ENCODE results near the gene NFIC.

Gene NFIC

GRCh38 chr19:3492919-3493318 is 126.5 kb downstream of the NFIC start:
- no peak overlapping the region for H3K4me3 ChIP-seq (ENCODE audit: insufficient read depth in 1 of 2, low read depth in 1 of 2, low read length in 2 of 2)
- peaks cover 42 to 79% of the 10 kb centered on the region in 2 experiments for H3K36me3 ChIP-seq (ENCODE audit: control insufficient read depth in 1 of 2, insufficient read depth in 2 of 2, low read depth in 1 of 2, low read length in 2 of 2)
- no peak overlapping the region for H2BK12ac ChIP-seq (ENCODE audit: low read length in 2 of 2)
- H2BK120ac ChIP-seq (ENCODE audit: low read depth, low read length): no peak overlapping the region
- no peak for DNase-seq
- peaks cover 38% of the 10 kb centered on the region for H3K4me1 ChIP-seq (ENCODE audit: control insufficient read depth, insufficient read depth, low read depth, low read length)
- no peaks in the 10 kb centered on the region for H3K27me3 ChIP-seq (ENCODE audit: control insufficient read depth in 1 of 2, insufficient read depth in 1 of 2, low read length in 2 of 2)
- 89% methylated on average over 13 of the region's 16 CpGs for WGBS
- H3K14ac ChIP-seq (ENCODE audit: low read length in 2 of 2): no peak overlapping the region
- H4K91ac ChIP-seq (ENCODE audit: low read length): no peak overlapping the region
- no peak overlapping the region for H2BK5ac ChIP-seq (ENCODE audit: low read depth, low read length, poor library complexity, severe bottlenecking)
- peaks cover 38% of the 10 kb centered on the region for H3K79me1 ChIP-seq (replicated peaks; ENCODE audit: low read length, poor library complexity, severe bottlenecking)
- H3K9me3 ChIP-seq (ENCODE audit: control insufficient read depth, low read length): no peaks in the 10 kb centered on the region
- no peak overlapping the region for H4K8ac ChIP-seq (ENCODE audit: low read length)
- H2AK5ac ChIP-seq (ENCODE audit: low read length, severe bottlenecking): peak overlapping the region; percentile 26
- H3K18ac ChIP-seq (ENCODE audit: low read depth in 1 of 2, low read length in 2 of 2): no peak overlapping the region
- no peak overlapping the region for H3K4me2 ChIP-seq (ENCODE audit: low read length, poor library complexity, severe bottlenecking)
- H3K9ac ChIP-seq (ENCODE audit: low read length): no peak overlapping the region
- H3K4ac ChIP-seq (ENCODE audit: low read depth in 1 of 2, low read length in 2 of 2): no peak overlapping the region
- no peak overlapping the region for H2BK15ac ChIP-seq (ENCODE audit: low read depth, poor library complexity, severe bottlenecking)
- H2AFZ ChIP-seq (ENCODE audit: low read depth, low read length): no peak overlapping the region
- no peak overlapping the region for H3K27ac ChIP-seq (ENCODE audit: low read length, poor library complexity, severe bottlenecking)
- no peak overlapping the region for H3K23ac ChIP-seq (ENCODE audit: low read length in 2 of 2)

- peaks cover 40 to 75% of the 10 kb centered on the region in 2 experiments for H3K36me3 ChIP-seq (ENCODE audit: control insufficient read depth in 1 of 2, insufficient read depth in 2 of 2, low read depth in 1 of 2, low read length in 2 of 2)
- H2BK15ac ChIP-seq (ENCODE audit: low read depth, poor library complexity, severe bottlenecking): no peak overlapping the region
- H3K4me2 ChIP-seq (ENCODE audit: low read length, poor library complexity, severe bottlenecking): no peak overlapping the region
- no peak overlapping the region for H2BK120ac ChIP-seq (ENCODE audit: low read depth, low read length)
- DNase-seq: no peak
- no peak overlapping the region for H3K14ac ChIP-seq (ENCODE audit: low read length in 2 of 2)
- H2BK5ac ChIP-seq (ENCODE audit: low read depth, low read length, poor library complexity, severe bottlenecking): no peak overlapping the region
- no peak overlapping the region for H3K27ac ChIP-seq (ENCODE audit: low read length, poor library complexity, severe bottlenecking)
- no peaks in the 10 kb centered on the region for H3K27me3 ChIP-seq (ENCODE audit: control insufficient read depth in 1 of 2, insufficient read depth in 1 of 2, low read length in 2 of 2)
- H3K23ac ChIP-seq (ENCODE audit: low read length in 2 of 2): no peak overlapping the region
- H4K8ac ChIP-seq (ENCODE audit: low read length): no peak overlapping the region
- H2BK12ac ChIP-seq (ENCODE audit: low read length in 2 of 2): no peak overlapping the region
- no peak overlapping the region for H2AK5ac ChIP-seq (ENCODE audit: low read length, severe bottlenecking)
- WGBS: 96% methylated on average over 14 of the region's 14 CpGs
- H3K4me3 ChIP-seq (ENCODE audit: insufficient read depth in 1 of 2, low read depth in 1 of 2, low read length in 2 of 2): no peak overlapping the region
- peaks cover 38% of the 10 kb centered on the region for H3K79me1 ChIP-seq (replicated peaks; ENCODE audit: low read length, poor library complexity, severe bottlenecking)
- H3K4ac ChIP-seq (ENCODE audit: low read depth in 1 of 2, low read length in 2 of 2): no peak overlapping the region
- no peaks in the 10 kb centered on the region for H3K9me3 ChIP-seq (ENCODE audit: control insufficient read depth, low read length)
- H3K18ac ChIP-seq (ENCODE audit: low read depth in 1 of 2, low read length in 2 of 2): no peak overlapping the region
- H2AFZ ChIP-seq (ENCODE audit: low read depth, low read length): no peak overlapping the region
- no peak overlapping the region for H3K9ac ChIP-seq (ENCODE audit: low read length)
- peaks cover 37% of the 10 kb centered on the region for H3K4me1 ChIP-seq (ENCODE audit: control insufficient read depth, insufficient read depth, low read depth, low read length)
- no peak overlapping the region for H4K91ac ChIP-seq (ENCODE audit: low read length)
Measured at GRCh38 chr19:3493651-3494050, 127.3 kb downstream of the NFIC start.

- no peak for DNase-seq
- Histone ChIP-seq H3K9ac (ENCODE audit: low read length) (no peak overlapping the region), H4K91ac (ENCODE audit: low read length) (no peak overlapping the region), H3K23ac (ENCODE audit: low read length in 2 of 2) (no peak overlapping the region), H3K4me1 (ENCODE audit: control insufficient read depth, insufficient read depth, low read depth, low read length) (peaks cover 38% of the 10 kb centered on the region), H3K27ac (ENCODE audit: low read length, poor library complexity, severe bottlenecking) (no peak overlapping the region), H2BK12ac (ENCODE audit: low read length in 2 of 2) (no peak overlapping the region), H3K79me1 (replicated peaks; ENCODE audit: low read length, poor library complexity, severe bottlenecking) (peaks cover 38% of the 10 kb centered on the region), H3K4me3 (ENCODE audit: insufficient read depth in 1 of 2, low read depth in 1 of 2, low read length in 2 of 2) (no peak overlapping the region), H2BK5ac (ENCODE audit: low read depth, low read length, poor library complexity, severe bottlenecking) (no peak overlapping the region), H2AK5ac (ENCODE audit: low read length, severe bottlenecking) (no peak overlapping the region), H2BK15ac (ENCODE audit: low read depth, poor library complexity, severe bottlenecking) (no peak overlapping the region), H3K4me2 (ENCODE audit: low read length, poor library complexity, severe bottlenecking) (no peak overlapping the region), H4K8ac (ENCODE audit: low read length) (no peak overlapping the region), H3K14ac (ENCODE audit: low read length in 2 of 2) (no peak overlapping the region), H3K9me3 (ENCODE audit: control insufficient read depth, low read length) (no peaks in the 10 kb centered on the region), H3K18ac (ENCODE audit: low read depth in 1 of 2, low read length in 2 of 2) (no peak overlapping the region), H3K36me3 (ENCODE audit: control insufficient read depth in 1 of 2, insufficient read depth in 2 of 2, low read depth in 1 of 2, low read length in 2 of 2) (peaks cover 40 to 75% of the 10 kb centered on the region in 2 experiments), H2BK120ac (ENCODE audit: low read depth, low read length) (no peak overlapping the region), H3K4ac (ENCODE audit: low read depth in 1 of 2, low read length in 2 of 2) (no peak overlapping the region), H2AFZ (ENCODE audit: low read depth, low read length) (no peak overlapping the region), H3K27me3 (ENCODE audit: control insufficient read depth in 1 of 2, insufficient read depth in 1 of 2, low read length in 2 of 2) (no peaks in the 10 kb centered on the region)
- 89% methylated on average over 14 of the region's 15 CpGs for WGBS
Measured at GRCh38 chr19:3494051-3494450, 127.7 kb downstream of the NFIC start.

GRCh38 chr19:3494559-3494958 is 128.2 kb downstream of the NFIC start:
- Histone ChIP-seq H2AK5ac (ENCODE audit: low read length, severe bottlenecking) (no peak overlapping the region), H3K4me3 (ENCODE audit: insufficient read depth in 1 of 2, low read depth in 1 of 2, low read length in 2 of 2) (no peak overlapping the region), H3K27me3 (ENCODE audit: control insufficient read depth in 1 of 2, insufficient read depth in 1 of 2, low read length in 2 of 2) (no peaks in the 10 kb centered on the region), H3K14ac (ENCODE audit: low read length in 2 of 2) (no peak overlapping the region), H3K27ac (ENCODE audit: low read length, poor library complexity, severe bottlenecking) (no peak overlapping the region), H2BK120ac (ENCODE audit: low read depth, low read length) (no peak overlapping the region), H3K9ac (ENCODE audit: low read length) (no peak overlapping the region), H3K23ac (ENCODE audit: low read length in 2 of 2) (no peak overlapping the region), H3K4me2 (ENCODE audit: low read length, poor library complexity, severe bottlenecking) (no peak overlapping the region), H2BK12ac (ENCODE audit: low read length in 2 of 2) (no peak overlapping the region), H2AFZ (ENCODE audit: low read depth, low read length) (no peak overlapping the region), H3K36me3 (ENCODE audit: control insufficient read depth in 1 of 2, insufficient read depth in 2 of 2, low read depth in 1 of 2, low read length in 2 of 2) (peaks cover 40 to 75% of the 10 kb centered on the region in 2 experiments), H3K4ac (ENCODE audit: low read depth in 1 of 2, low read length in 2 of 2) (no peak overlapping the region), H3K9me3 (ENCODE audit: control insufficient read depth, low read length) (no peaks in the 10 kb centered on the region), H4K91ac (ENCODE audit: low read length) (no peak overlapping the region), H2BK5ac (ENCODE audit: low read depth, low read length, poor library complexity, severe bottlenecking) (no peak overlapping the region), H3K79me1 (replicated peaks; ENCODE audit: low read length, poor library complexity, severe bottlenecking) (peaks cover 38% of the 10 kb centered on the region), H2BK15ac (ENCODE audit: low read depth, poor library complexity, severe bottlenecking) (no peak overlapping the region), H4K8ac (ENCODE audit: low read length) (no peak overlapping the region), H3K18ac (ENCODE audit: low read depth in 1 of 2, low read length in 2 of 2) (no peak overlapping the region), H3K4me1 (ENCODE audit: control insufficient read depth, insufficient read depth, low read depth, low read length) (peaks cover 38% of the 10 kb centered on the region)
- over 99% methylated on average over 18 of the region's 18 CpGs for WGBS
- DNase-seq: no peak

Data from mesenchymal stem cell (in vitro differentiated cells and primary cell).